Erythroblast (primary cell): ENCODE measurements around the gene GAN.

Experiments used
- GATA1 ChIP-seq: IDR thresholded peaks from 2 replicates; pipeline ENCODE4 v1.6.1; 2011; ENCODE audit warnings: low read depth, mild to moderate bottlenecking, control low read depth, low read length, moderate library complexity
- POLR2A ChIP-seq: IDR thresholded peaks from 2 replicates; pipeline ENCODE4 v1.6.1; 2011; ENCODE audit warnings: mild to moderate bottlenecking, low read length

GRCh38 chr16:81296631-81297030 is 18.1 kb upstream of the GAN start:
- TF ChIP-seq POLR2A (no peak), GATA1 (no peak)
